ENCODE data around the gene OR10J1. TPM values are rescaled to one million over a fixed set of nuclear protein-coding genes. Genes with fewer than 3 reads are reported as not detected.

The OR10J1 gene
- total and polyA plus RNA-seq, 2 of the 8 experiments (the other 6 are each of a cell fraction or from before 2014, with no cell fraction given): not detected

- no peaks in the 10 kb centered on the region for H4K20me1 ChIP-seq (replicated peaks in 1 of 2; ENCODE audit: control insufficient read depth in 1 of 2, insufficient read depth in 2 of 2, low read length in 2 of 2)
- H3K36me3 ChIP-seq (ENCODE audit: control insufficient read depth in 2 of 4, insufficient read depth in 4 of 4, low read length in 3 of 4): no peaks in the 10 kb centered on the region; a peak in 1 of 8 replicates
- no peaks in the 10 kb centered on the region for H3K79me2 ChIP-seq (ENCODE audit: control insufficient read depth in 1 of 2, insufficient read depth in 2 of 2, low read length in 2 of 2)
- no peak for FAIRE-seq
- H4K91ac ChIP-seq (replicated peaks; ENCODE audit: insufficient read length, low read length): no peak overlapping the region
- H3K4me1 ChIP-seq (replicated peaks in 1 of 4; ENCODE audit: control insufficient read depth in 3 of 4, insufficient read depth in 4 of 4, low read length in 3 of 4): no peaks in the 10 kb centered on the region
- no peak overlapping the region for H2BK15ac ChIP-seq (ENCODE audit: low read length)
- ChIA-PET CTCF (ENCODE audit: partially characterized antibody) (no interaction called here), POLR2A (ENCODE audit: partially characterized antibody) (no interaction called here)
- no peak overlapping the region for H2BK120ac ChIP-seq (replicated peaks; ENCODE audit: low read depth, low read length)
- H3K23ac ChIP-seq (ENCODE audit: insufficient read length): no peak overlapping the region
- H3K27ac ChIP-seq (ENCODE audit: low read depth, low read length): no peak overlapping the region
- peaks cover 51 to 57% of the 10 kb centered on the region in 2 experiments for H3K9me3 ChIP-seq (ENCODE audit: insufficient read depth in 2 of 2, low read depth in 1 of 2, low read length in 1 of 2)
- no peak overlapping the region for H3K4me2 ChIP-seq (ENCODE audit: insufficient read depth in 1 of 2, low read depth in 2 of 2, low read length in 2 of 2)
- no peak overlapping the region for H3K4ac ChIP-seq (replicated peaks; ENCODE audit: insufficient read length, low read depth, low read length)
- no peak overlapping the region for H2AFZ ChIP-seq (ENCODE audit: low read length)
- no peaks in the 10 kb centered on the region for H3K27me3 ChIP-seq (replicated peaks in 1 of 4; ENCODE audit: control insufficient read depth in 3 of 4, extremely low read depth in 1 of 4, insufficient read depth in 3 of 4, low read length in 3 of 4)
- no peak for TF ChIP-seq MAFK (IDR thresholded peaks at IDR 0.05; ENCODE audit: low read depth, low read length)
- no peak for TF ChIP-seq TCF12 (IDR thresholded peaks at IDR 0.05; ENCODE audit: low read depth, low read length)
- TF ChIP-seq E2F6 (IDR thresholded peaks at IDR 0.05): no peak
- no peak for TF ChIP-seq RXRA (IDR thresholded peaks at IDR 0.05; ENCODE audit: insufficient read depth, low read depth, low read length)
- no peak for TF ChIP-seq SRF (IDR thresholded peaks at IDR 0.05; ENCODE audit: low read depth, low read length)
- no peak for TF ChIP-seq YY1 (IDR thresholded peaks at IDR 0.05; ENCODE audit: low read depth, low read length)
- no peak for TF ChIP-seq GABPA (IDR thresholded peaks at IDR 0.05; ENCODE audit: borderline replicate concordance, insufficient read depth, low read length)
- no peak for TF ChIP-seq SP1 (IDR thresholded peaks at IDR 0.05; ENCODE audit: low read depth, low read length)
- no peak for TF ChIP-seq TEAD4 (IDR thresholded peaks at IDR 0.05; ENCODE audit: low read depth, low read length)
- no peak for TF ChIP-seq CREB1 (IDR thresholded peaks at IDR 0.05)
- H2BK20ac ChIP-seq (ENCODE audit: low read length): no peak overlapping the region
- no peak overlapping the region for H3K14ac ChIP-seq (ENCODE audit: insufficient read length)
- H3K23me2 ChIP-seq (ENCODE audit: low read depth, low read length): no peaks in the 10 kb centered on the region
- H2BK12ac ChIP-seq (ENCODE audit: low read depth, low read length): no peak overlapping the region
- DNase-seq (ENCODE audit: low read depth in 1 of 2, low spot score in 2 of 2): no peak
- H4K8ac ChIP-seq (ENCODE audit: extremely low read depth, insufficient read depth, low read length): no peak overlapping the region
- H3K79me1 ChIP-seq (ENCODE audit: low read depth, low read length): no peaks in the 10 kb centered on the region
- H3K9ac ChIP-seq (replicated peaks in 1 of 4; ENCODE audit: extremely low read depth in 1 of 4, low read depth in 3 of 4, low read length in 3 of 4): no peak overlapping the region
- no peak overlapping the region for H3K18ac ChIP-seq (ENCODE audit: extremely low read depth, low read length)
- H2AK5ac ChIP-seq (ENCODE audit: low read depth, low read length): no peak overlapping the region
- no peak overlapping the region for H3K56ac ChIP-seq (replicated peaks; ENCODE audit: insufficient read length, low read depth, low read length)
- WGBS, 2 experiments (ENCODE audit: extremely low coverage in 1 of 2, insufficient coverage in 1 of 2, insufficient read length in 1 of 2, insufficient replicate concordance in 2 of 2, low coverage in 1 of 2, low lambda C conversion rate in 2 of 2, missing lambda C conversion rate in 1 of 2): 75% methylated on average over 3 of the region's 3 CpGs; no CpG with 5 or more reads in 1 of the 2 experiments
- H4K5ac ChIP-seq (ENCODE audit: insufficient read length, low read depth, low read length): no peak overlapping the region
- no peak overlapping the region for H2BK5ac ChIP-seq (ENCODE audit: low read depth, low read length)
- H3K4me3 ChIP-seq (ENCODE audit: extremely low read depth in 1 of 4, insufficient read depth in 2 of 4, low read depth in 3 of 4, low read length in 4 of 4): no peak overlapping the region
These were observed 25.7 kb downstream of the OR10J1 start for GRCh38 chr1:159465191-159465603.
